Astrocyte of the spinal cord (primary cell): Measurements from ENCODE around the gene KIF13A.
"Not testable (repeated sequence)": the region's sequence is repeated elsewhere in the genome, so short reads cannot be mapped to it uniquely, and the experiment has no call there.

ENCODE experiments used
- DNase-seq: peaks from one replicate; pipeline ENCODE4 v3.0.0; 2011; ENCODE audit warnings: low read depth, low spot score
- H3K4me3 ChIP-seq: 2 replicates; pipeline ENCODE4 v1.5.1; 2011; ENCODE audit warnings: low read depth, mild to moderate bottlenecking, low read length, moderate library complexity
- in situ Hi-C: cut with HindIII; loops from 2 replicates; pipeline ENCODE4 v1.10.0; 2017; ENCODE audit warnings: low sequenced_read_pairs
- TF ChIP-seq, protein P1 (sequence below): IDR thresholded peaks from 2 replicates; pipeline ENCODE4 v1.5.1; 2012; ENCODE audit warnings: low read depth, mild to moderate bottlenecking, low read length, inconsistent platforms

Gene KIF13A

DNA sequence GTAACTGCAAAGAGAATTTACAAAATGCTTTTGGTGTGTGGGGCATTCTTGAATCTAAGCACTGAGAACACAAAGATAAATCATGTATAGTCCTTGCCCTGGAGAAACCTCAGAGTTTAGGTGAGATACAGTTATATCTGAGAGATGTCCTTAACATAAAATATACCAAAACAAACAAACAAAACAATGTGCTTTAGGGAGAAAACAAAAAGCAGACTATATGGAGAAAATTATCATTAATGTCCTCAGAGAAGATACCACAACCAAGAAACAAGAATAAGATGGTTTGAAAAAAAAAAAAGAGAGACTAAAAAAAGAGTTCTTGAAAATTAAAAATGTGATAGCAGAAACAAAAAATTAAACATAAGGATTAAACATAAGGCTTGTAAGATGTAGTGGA is 8.0 kb downstream of the KIF13A start:
- DNase-seq = no peak
- in situ Hi-C loops = no loop called here
- H3K4me3 ChIP-seq = no peak overlapping the region
- TF ChIP-seq, protein P1, sequence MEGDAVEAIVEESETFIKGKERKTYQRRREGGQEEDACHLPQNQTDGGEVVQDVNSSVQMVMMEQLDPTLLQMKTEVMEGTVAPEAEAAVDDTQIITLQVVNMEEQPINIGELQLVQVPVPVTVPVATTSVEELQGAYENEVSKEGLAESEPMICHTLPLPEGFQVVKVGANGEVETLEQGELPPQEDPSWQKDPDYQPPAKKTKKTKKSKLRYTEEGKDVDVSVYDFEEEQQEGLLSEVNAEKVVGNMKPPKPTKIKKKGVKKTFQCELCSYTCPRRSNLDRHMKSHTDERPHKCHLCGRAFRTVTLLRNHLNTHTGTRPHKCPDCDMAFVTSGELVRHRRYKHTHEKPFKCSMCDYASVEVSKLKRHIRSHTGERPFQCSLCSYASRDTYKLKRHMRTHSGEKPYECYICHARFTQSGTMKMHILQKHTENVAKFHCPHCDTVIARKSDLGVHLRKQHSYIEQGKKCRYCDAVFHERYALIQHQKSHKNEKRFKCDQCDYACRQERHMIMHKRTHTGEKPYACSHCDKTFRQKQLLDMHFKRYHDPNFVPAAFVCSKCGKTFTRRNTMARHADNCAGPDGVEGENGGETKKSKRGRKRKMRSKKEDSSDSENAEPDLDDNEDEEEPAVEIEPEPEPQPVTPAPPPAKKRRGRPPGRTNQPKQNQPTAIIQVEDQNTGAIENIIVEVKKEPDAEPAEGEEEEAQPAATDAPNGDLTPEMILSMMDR = no peak

DNA sequence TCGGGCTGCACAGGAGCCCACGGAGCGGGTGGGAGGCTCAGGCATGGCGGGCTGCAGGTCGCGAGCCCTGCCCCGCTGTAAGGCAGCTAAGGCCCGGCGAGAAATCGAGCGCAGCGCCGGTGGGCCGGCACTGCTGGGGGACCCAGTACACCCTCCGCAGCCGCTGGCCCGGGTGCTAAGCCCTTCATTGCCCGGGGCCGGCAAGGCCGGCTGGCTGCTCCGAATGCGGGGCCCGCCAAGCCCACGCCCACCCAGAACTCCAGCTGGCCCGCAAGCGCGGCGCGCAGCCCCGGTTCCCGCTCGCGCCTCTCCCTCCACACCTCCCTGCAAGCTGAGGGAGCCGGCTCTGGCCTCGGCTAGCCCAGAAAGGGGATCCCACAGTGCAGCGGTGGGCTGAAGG is 11.2 kb downstream of the KIF13A start:
- H3K4me3 ChIP-seq, in situ Hi-C loops, DNase-seq: not testable (repeated sequence)

DNA sequence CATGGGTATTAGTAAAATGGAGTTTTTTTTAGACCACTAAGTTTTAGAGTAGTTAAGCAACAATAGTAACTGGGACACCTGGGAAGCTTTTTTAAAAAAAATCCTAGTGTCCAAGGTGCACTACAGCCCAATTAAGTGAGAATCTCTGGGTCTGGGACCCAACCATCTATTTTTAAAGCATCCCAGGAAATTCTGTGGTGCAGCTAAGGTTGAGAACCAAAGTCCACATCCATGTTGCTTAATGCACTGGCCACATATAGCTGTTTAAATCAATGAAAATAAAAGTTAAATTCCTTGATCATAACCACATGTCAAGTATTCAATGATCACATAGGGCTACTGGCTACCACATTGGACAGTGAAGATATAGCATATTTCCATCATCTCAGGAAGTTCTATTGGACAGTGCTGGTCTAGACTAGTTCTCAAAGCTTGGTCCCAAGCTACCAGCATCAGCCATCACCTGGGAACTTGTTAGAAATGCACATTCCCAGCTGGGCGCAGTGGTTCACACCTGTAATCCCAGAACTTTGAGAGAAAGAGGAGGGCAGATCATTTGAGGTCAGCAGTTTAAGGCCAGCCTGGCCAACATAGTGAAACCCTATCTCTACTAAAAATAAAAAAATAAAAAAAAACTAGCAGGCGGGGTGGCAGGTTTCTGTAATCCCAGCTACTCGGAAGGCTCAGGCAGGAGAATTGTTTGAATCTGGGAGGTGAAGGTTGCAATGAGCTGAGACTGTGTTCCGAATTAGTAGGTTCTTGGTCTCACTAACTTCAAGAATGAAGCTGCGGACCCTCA is 12.7 kb downstream of the KIF13A start:
- in situ Hi-C loops = no loop called here
- TF ChIP-seq, protein P1 = no peak
- no peak for DNase-seq
- H3K4me3 ChIP-seq = no peak overlapping the region

DNA sequence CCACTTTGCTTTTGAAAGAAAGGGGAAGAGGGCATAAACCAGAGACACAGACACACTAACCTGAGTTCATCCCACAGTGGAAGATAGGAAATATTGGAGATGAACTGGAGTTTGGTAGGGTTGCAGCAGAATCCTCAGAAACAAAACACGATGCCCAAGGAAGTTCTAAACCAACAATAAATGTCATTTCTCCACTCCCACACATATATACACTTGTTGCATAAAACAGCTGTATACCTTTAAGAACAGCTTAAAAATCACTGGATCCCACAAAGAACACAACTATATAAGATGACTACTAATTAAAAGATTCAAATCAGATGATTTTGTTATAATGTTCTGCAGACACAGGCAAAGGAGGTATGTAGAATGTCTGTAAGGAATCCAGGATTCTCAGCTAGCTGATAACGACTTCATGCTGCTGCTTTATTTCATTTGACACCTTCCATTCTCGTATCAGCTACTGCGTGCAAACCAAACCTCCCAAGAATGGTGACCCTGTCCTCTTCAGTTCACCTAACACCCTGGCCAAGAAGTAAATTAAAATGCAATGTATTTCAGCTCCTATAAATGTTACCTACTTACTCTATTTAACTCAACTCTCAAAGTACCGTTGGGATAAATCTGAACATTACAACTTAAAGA is 14.3 kb downstream of the KIF13A start:
- no peak overlapping the region for H3K4me3 ChIP-seq
- DNase-seq = no peak
- in situ Hi-C loops = no loop called here
- TF ChIP-seq, protein P1 = no peak

DNA sequence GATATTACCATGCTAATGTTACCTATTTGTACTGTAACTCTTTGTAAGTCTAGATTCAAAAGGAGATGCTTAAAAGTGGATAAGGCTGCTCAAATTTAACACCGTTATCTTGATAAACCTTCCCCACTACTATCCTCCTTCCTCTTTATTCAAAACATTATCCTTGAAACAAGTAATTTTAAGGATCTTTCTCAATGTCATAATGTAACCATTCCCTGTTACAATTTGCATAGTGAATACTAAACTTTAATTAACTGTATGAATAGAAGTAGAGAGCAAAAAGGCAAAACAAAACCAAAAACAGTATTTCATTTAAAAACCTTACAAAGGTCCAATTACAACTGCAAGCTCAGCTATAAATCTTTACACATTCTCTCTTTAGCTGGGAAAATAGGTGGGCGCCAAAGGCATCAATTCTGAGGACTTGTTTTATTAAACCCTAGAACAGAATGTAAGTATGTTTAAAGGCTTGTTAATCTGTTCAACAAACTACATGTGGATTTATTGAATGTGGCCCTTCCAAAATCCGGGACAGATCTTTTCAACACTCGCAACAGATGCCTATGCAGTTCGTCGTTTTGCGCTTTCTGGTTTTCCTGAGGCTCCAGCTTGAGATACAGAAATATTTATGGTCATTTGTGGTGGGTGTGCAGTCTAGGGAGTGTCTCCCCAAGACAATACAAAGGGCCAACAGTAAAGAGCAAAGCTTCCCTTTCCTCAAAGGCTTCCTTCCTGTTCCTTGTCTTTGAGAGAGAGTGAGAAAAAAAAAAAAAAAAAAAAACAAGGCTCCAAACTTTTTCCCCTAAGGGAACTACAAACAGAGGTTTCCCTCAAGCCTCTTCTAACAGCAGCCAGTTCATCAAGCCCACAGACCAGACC is 15.1 kb downstream of the KIF13A start:
- in situ Hi-C loops = no loop called here
- DNase-seq = no peak
- TF ChIP-seq, protein P1 = no peak
- no peak overlapping the region for H3K4me3 ChIP-seq

DNA sequence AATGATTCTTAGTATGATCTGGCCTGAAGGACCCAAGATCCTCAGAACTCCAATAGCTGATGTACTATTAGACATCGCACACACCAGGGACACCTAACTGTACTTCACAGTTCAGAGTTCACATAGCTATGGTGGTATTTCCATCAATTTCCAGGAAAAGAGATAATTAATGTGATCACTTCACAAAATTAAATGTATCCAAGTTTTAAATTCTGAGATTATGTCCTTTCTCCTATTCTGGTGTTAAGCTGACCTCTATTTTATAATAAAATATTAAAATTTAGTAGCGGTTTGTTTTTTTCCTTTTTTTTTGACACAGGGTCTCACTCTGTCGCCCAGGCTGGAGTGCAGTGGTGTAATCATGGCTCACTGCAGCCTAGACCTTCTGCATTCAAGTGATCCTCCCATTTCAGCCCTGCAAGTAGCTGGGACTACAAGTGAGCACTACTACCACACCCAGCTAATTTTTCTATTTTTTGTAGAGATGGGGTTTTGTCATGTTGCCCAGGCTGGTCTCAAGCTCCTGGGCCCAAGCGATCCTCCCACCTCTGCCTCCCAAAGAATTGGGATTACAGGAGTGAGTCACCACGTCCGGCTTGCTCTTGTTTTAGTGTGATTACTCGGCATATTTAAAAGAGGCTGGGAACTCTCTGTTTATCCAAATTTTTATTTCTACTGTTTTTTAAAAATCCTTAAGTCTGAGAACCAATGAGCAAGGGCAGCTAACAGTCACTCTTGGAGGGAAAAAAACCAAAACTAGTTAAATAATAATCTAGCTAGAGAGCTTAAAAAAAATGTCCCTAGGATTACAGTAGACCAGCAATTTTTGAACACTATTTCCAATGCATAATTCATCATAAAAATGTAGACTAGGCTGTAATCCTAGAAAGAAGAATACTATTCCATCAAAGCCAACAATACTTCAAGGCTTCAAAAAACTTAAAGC is 16.0 kb downstream of the KIF13A start:
- H3K4me3 ChIP-seq = no peak overlapping the region
- peak; percentile 62 for DNase-seq
- in situ Hi-C loops = no loop called here
- TF ChIP-seq, protein P1 = no peak
